ENCODE data around the gene RTL5.

The RTL5 gene

GRCh38 chrX:72169008-72169728 is 37.5 kb upstream of the RTL5 start:
- H3K9ac ChIP-seq (ENCODE audit: low read length): no peak overlapping the region

DNA sequence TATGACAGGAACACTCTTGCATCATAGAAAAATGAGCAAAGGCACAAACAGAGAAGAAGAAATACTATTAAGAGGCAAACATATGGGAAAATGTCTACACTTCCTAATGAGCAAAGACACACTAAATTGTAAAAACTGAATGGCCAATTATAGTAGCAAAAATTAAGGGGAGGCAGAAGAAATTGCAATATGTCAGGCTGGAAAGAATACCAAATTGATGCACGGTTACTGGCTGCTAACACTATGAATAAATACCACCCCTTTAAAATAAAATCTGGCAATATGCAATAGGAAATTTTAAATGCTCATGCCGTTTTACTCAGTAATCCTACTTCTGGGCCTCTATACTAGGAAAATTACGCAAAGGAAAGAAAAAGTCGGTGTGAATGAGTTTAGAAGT is 33.8 kb upstream of the RTL5 start:
- H3K4me3 ChIP-seq (ENCODE audit: insufficient read depth in 1 of 2, low read depth in 1 of 2, low read length in 2 of 2): no peak overlapping the region

More at GRCh38 chrX:72169008-72169728, 37.5 kb upstream of the RTL5 start:
- Histone ChIP-seq H2AFZ (ENCODE audit: low read depth, low read length) (no peak overlapping the region), H3K27ac (ENCODE audit: low read length, poor library complexity, severe bottlenecking) (no peak overlapping the region), H3K23ac (ENCODE audit: low read length in 2 of 2) (no peak overlapping the region), H3K18ac (ENCODE audit: low read depth in 1 of 2, low read length in 2 of 2) (no peak overlapping the region), H3K79me1 (replicated peaks; ENCODE audit: low read length, poor library complexity, severe bottlenecking) (no peaks in the 10 kb centered on the region), H3K4me1 (ENCODE audit: control insufficient read depth, insufficient read depth, low read depth, low read length) (no peaks in the 10 kb centered on the region), H4K8ac (ENCODE audit: low read length) (no peak overlapping the region), H3K4me3 (ENCODE audit: insufficient read depth in 1 of 2, low read depth in 1 of 2, low read length in 2 of 2) (peak overlapping the region in 1 of 2 experiments; percentile 33), H3K27me3 (ENCODE audit: control insufficient read depth in 1 of 2, insufficient read depth in 1 of 2, low read length in 2 of 2) (peaks cover 0 to 35% of the 10 kb centered on the region in 2 experiments), H2AK5ac (ENCODE audit: low read length, severe bottlenecking) (no peak overlapping the region), H3K14ac (ENCODE audit: low read length in 2 of 2) (no peak overlapping the region), H2BK12ac (ENCODE audit: low read length in 2 of 2) (no peak overlapping the region), H4K91ac (ENCODE audit: low read length) (no peak overlapping the region), H3K9me3 (ENCODE audit: control insufficient read depth, low read length) (no peaks in the 10 kb centered on the region), H2BK15ac (ENCODE audit: low read depth, poor library complexity, severe bottlenecking) (no peak overlapping the region), H2BK120ac (ENCODE audit: low read depth, low read length) (no peak overlapping the region), H3K4ac (ENCODE audit: low read depth in 1 of 2, low read length in 2 of 2) (no peak overlapping the region), H3K4me2 (ENCODE audit: low read length, poor library complexity, severe bottlenecking) (no peak overlapping the region), H2BK5ac (ENCODE audit: low read depth, low read length, poor library complexity, severe bottlenecking) (no peak overlapping the region), H3K36me3 (ENCODE audit: control insufficient read depth in 1 of 2, insufficient read depth in 2 of 2, low read depth in 1 of 2, low read length in 2 of 2) (no peaks in the 10 kb centered on the region)
- WGBS: 100% methylated on average over 1 of the region's 6 CpGs
- no peak for DNase-seq

GRCh38 chrX:72159769-72160168 is 28.1 kb upstream of the RTL5 start:
- Histone ChIP-seq H3K4me2 (ENCODE audit: low read length, poor library complexity, severe bottlenecking) (no peak overlapping the region), H3K4ac (ENCODE audit: low read depth in 1 of 2, low read length in 2 of 2) (no peak overlapping the region), H3K9me3 (ENCODE audit: control insufficient read depth, low read length) (peaks cover 16% of the 10 kb centered on the region), H3K14ac (ENCODE audit: low read length in 2 of 2) (no peak overlapping the region), H3K27ac (ENCODE audit: low read length, poor library complexity, severe bottlenecking) (no peak overlapping the region), H3K4me1 (ENCODE audit: control insufficient read depth, insufficient read depth, low read depth, low read length) (no peaks in the 10 kb centered on the region), H3K23ac (ENCODE audit: low read length in 2 of 2) (no peak overlapping the region), H2AK5ac (ENCODE audit: low read length, severe bottlenecking) (no peak overlapping the region), H3K36me3 (ENCODE audit: control insufficient read depth in 1 of 2, insufficient read depth in 2 of 2, low read depth in 1 of 2, low read length in 2 of 2) (no peaks in the 10 kb centered on the region), H3K18ac (ENCODE audit: low read depth in 1 of 2, low read length in 2 of 2) (no peak overlapping the region), H2BK15ac (ENCODE audit: low read depth, poor library complexity, severe bottlenecking) (no peak overlapping the region), H2BK12ac (ENCODE audit: low read length in 2 of 2) (no peak overlapping the region), H4K8ac (ENCODE audit: low read length) (no peak overlapping the region), H2AFZ (ENCODE audit: low read depth, low read length) (no peak overlapping the region), H3K27me3 (ENCODE audit: control insufficient read depth in 1 of 2, insufficient read depth in 1 of 2, low read length in 2 of 2) (peaks cover 0 to 57% of the 10 kb centered on the region in 2 experiments), H3K79me1 (replicated peaks; ENCODE audit: low read length, poor library complexity, severe bottlenecking) (no peaks in the 10 kb centered on the region), H3K9ac (ENCODE audit: low read length) (no peak overlapping the region), H3K4me3 (ENCODE audit: insufficient read depth in 1 of 2, low read depth in 1 of 2, low read length in 2 of 2) (no peak overlapping the region), H2BK5ac (ENCODE audit: low read depth, low read length, poor library complexity, severe bottlenecking) (no peak overlapping the region), H4K91ac (ENCODE audit: low read length) (no peak overlapping the region), H2BK120ac (ENCODE audit: low read depth, low read length) (no peak overlapping the region)
- 87% methylated on average over 10 of the region's 10 CpGs for WGBS
- no peak for DNase-seq

More for the DNA sequence above, 33.8 kb upstream of the RTL5 start:
- Histone ChIP-seq H3K4ac (ENCODE audit: low read depth in 1 of 2, low read length in 2 of 2) (no peak overlapping the region), H2BK15ac (ENCODE audit: low read depth, poor library complexity, severe bottlenecking) (no peak overlapping the region), H3K36me3 (ENCODE audit: control insufficient read depth in 1 of 2, insufficient read depth in 2 of 2, low read depth in 1 of 2, low read length in 2 of 2) (no peaks in the 10 kb centered on the region), H2BK5ac (ENCODE audit: low read depth, low read length, poor library complexity, severe bottlenecking) (no peak overlapping the region), H2AFZ (ENCODE audit: low read depth, low read length) (no peak overlapping the region), H3K18ac (ENCODE audit: low read depth in 1 of 2, low read length in 2 of 2) (no peak overlapping the region), H3K4me1 (ENCODE audit: control insufficient read depth, insufficient read depth, low read depth, low read length) (no peaks in the 10 kb centered on the region), H2BK120ac (ENCODE audit: low read depth, low read length) (no peak overlapping the region), H4K8ac (ENCODE audit: low read length) (no peak overlapping the region), H3K4me2 (ENCODE audit: low read length, poor library complexity, severe bottlenecking) (no peak overlapping the region), H3K27ac (ENCODE audit: low read length, poor library complexity, severe bottlenecking) (no peak overlapping the region), H3K23ac (ENCODE audit: low read length in 2 of 2) (no peak overlapping the region), H3K27me3 (ENCODE audit: control insufficient read depth in 1 of 2, insufficient read depth in 1 of 2, low read length in 2 of 2) (peaks cover 0 to 40% of the 10 kb centered on the region in 2 experiments), H3K9ac (ENCODE audit: low read length) (no peak overlapping the region), H3K79me1 (replicated peaks; ENCODE audit: low read length, poor library complexity, severe bottlenecking) (no peaks in the 10 kb centered on the region), H2BK12ac (ENCODE audit: low read length in 2 of 2) (no peak overlapping the region), H3K14ac (ENCODE audit: low read length in 2 of 2) (no peak overlapping the region), H4K91ac (ENCODE audit: low read length) (no peak overlapping the region), H3K9me3 (ENCODE audit: control insufficient read depth, low read length) (no peaks in the 10 kb centered on the region), H2AK5ac (ENCODE audit: low read length, severe bottlenecking) (no peak overlapping the region)
- no peak for DNase-seq
- WGBS: 93% methylated on average over 2 of the region's 4 CpGs

DNA sequence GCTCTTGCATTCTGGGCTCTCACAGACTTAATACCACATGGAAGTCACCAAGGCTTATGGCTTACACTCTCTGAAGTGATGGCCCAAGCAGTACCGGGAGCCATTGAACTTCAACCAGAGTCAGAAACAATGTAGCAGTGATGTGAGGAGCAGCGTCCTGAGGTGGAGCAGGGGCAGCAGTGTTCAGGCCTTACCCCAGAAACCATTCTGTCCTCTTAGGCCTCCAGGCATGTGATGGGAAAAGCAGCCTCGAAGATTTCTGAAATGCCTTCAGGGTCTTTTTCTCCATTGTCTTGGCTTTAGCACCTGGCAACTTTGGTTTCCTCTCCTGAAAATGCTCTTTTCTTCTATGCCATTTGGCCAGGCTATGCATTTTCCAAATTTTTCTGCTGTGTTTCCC is 27.1 kb upstream of the RTL5 start:
- Histone ChIP-seq H3K9ac (ENCODE audit: low read length) (no peak overlapping the region), H3K79me1 (replicated peaks; ENCODE audit: low read length, poor library complexity, severe bottlenecking) (no peaks in the 10 kb centered on the region), H2AFZ (ENCODE audit: low read depth, low read length) (no peak overlapping the region), H3K9me3 (ENCODE audit: control insufficient read depth, low read length) (peaks cover 16% of the 10 kb centered on the region), H3K23ac (ENCODE audit: low read length in 2 of 2) (no peak overlapping the region), H3K14ac (ENCODE audit: low read length in 2 of 2) (no peak overlapping the region), H3K27ac (ENCODE audit: low read length, poor library complexity, severe bottlenecking) (no peak overlapping the region), H3K4me2 (ENCODE audit: low read length, poor library complexity, severe bottlenecking) (no peak overlapping the region), H3K4ac (ENCODE audit: low read depth in 1 of 2, low read length in 2 of 2) (no peak overlapping the region), H3K36me3 (ENCODE audit: control insufficient read depth in 1 of 2, insufficient read depth in 2 of 2, low read depth in 1 of 2, low read length in 2 of 2) (no peaks in the 10 kb centered on the region), H2BK5ac (ENCODE audit: low read depth, low read length, poor library complexity, severe bottlenecking) (no peak overlapping the region), H2AK5ac (ENCODE audit: low read length, severe bottlenecking) (no peak overlapping the region), H2BK12ac (ENCODE audit: low read length in 2 of 2) (no peak overlapping the region), H3K4me1 (ENCODE audit: control insufficient read depth, insufficient read depth, low read depth, low read length) (no peaks in the 10 kb centered on the region), H3K27me3 (ENCODE audit: control insufficient read depth in 1 of 2, insufficient read depth in 1 of 2, low read length in 2 of 2) (peaks cover 0 to 56% of the 10 kb centered on the region in 2 experiments), H2BK120ac (ENCODE audit: low read depth, low read length) (no peak overlapping the region), H2BK15ac (ENCODE audit: low read depth, poor library complexity, severe bottlenecking) (no peak overlapping the region), H3K18ac (ENCODE audit: low read depth in 1 of 2, low read length in 2 of 2) (no peak overlapping the region), H4K8ac (ENCODE audit: low read length) (no peak overlapping the region), H4K91ac (ENCODE audit: low read length) (no peak overlapping the region), H3K4me3 (ENCODE audit: insufficient read depth in 1 of 2, low read depth in 1 of 2, low read length in 2 of 2) (no peak overlapping the region)
- DNase-seq: no peak
- 95% methylated on average over 3 of the region's 3 CpGs for WGBS

All from mesenchymal stem cell (in vitro differentiated cells and primary cell).